HG03565 (cell line): ENCODE measurements around the gene HDAC11.

Experiments
- ATAC-seq: cut with Tn5 transposase; IDR thresholded peaks from one replicate; pipeline ENCODE4 v1.9.1; 2021; ENCODE audit warnings: mild to moderate bottlenecking, moderate library complexity; ENCODE audit not compliant: unreplicated experiment

The HDAC11 gene

GRCh38 chr3:13506680-13507079 is 26.6 kb downstream of the HDAC11 start:
- no peak for ATAC-seq

- ATAC-seq, result no peak
Measured at GRCh38 chr3:13507247-13507569, 27.1 kb downstream of the HDAC11 start.

- no peak for ATAC-seq
Measured at GRCh38 chr3:13507570-13508339, 27.6 kb downstream of the HDAC11 start.

- ATAC-seq, result no peak
Measured at GRCh38 chr3:13508496-13508895, 28.4 kb downstream of the HDAC11 start.

- no peak for ATAC-seq
Measured at GRCh38 chr3:13509059-13509815, 29.1 kb downstream of the HDAC11 start.

GRCh38 chr3:13509816-13510192 is 29.7 kb downstream of the HDAC11 start:
- no peak for ATAC-seq

GRCh38 chr3:13512451-13512850 is 32.3 kb downstream of the HDAC11 start:
- no peak for ATAC-seq

- no peak for ATAC-seq
Measured at GRCh38 chr3:13513051-13513912, 33.2 kb downstream of the HDAC11 start.

GRCh38 chr3:13513913-13514517 is 33.9 kb downstream of the HDAC11 start:
- ATAC-seq, result no peak

- no peak for ATAC-seq
Measured at GRCh38 chr3:13514639-13515435, 34.7 kb downstream of the HDAC11 start.

- ATAC-seq, result no peak
Measured at GRCh38 chr3:13515786-13516759, 36.0 kb downstream of the HDAC11 start.

- ATAC-seq, result no peak
Measured at GRCh38 chr3:13516760-13517135, 36.6 kb downstream of the HDAC11 start.

GRCh38 chr3:13517253-13517977 is 37.3 kb downstream of the HDAC11 start:
- ATAC-seq, result no peak

GRCh38 chr3:13518516-13518953 is 38.4 kb downstream of the HDAC11 start:
- ATAC-seq, result no peak

GRCh38 chr3:13519006-13519791 is 39.1 kb downstream of the HDAC11 start:
- ATAC-seq, result no peak

- ATAC-seq, result no peak
Measured at GRCh38 chr3:13520326-13520880, 40.3 kb downstream of the HDAC11 start.

- no peak for ATAC-seq
Measured at GRCh38 chr3:13521309-13521708, 41.2 kb downstream of the HDAC11 start.
